GM18511 (cell line): ENCODE data around the gene HUNK.
"Not testable (repeated sequence)": the region's sequence is repeated elsewhere in the genome, so short reads cannot be mapped to it uniquely, and the experiment has no call there.

ENCODE experiments used
- ATAC-seq: cut with Tn5 transposase; IDR thresholded peaks from one replicate; pipeline ENCODE4 v1.9.1; 2021; ENCODE audit warnings: mild to moderate bottlenecking, moderate library complexity; ENCODE audit not compliant: unreplicated experiment

HUNK gene

GRCh38 chr21:31992391-31992790, 119.6 kb downstream of the HUNK start:
- ATAC-seq = no peak

- ATAC-seq = no peak
Measured at GRCh38 chr21:31993826-31994825, 121.3 kb downstream of the HUNK start.

- no peak for ATAC-seq
Measured at GRCh38 chr21:31997191-31997590, 124.4 kb downstream of the HUNK start.

GRCh38 chr21:31999810-32000468, 127.1 kb downstream of the HUNK start:
- no peak for ATAC-seq

- no peak for ATAC-seq
Measured at GRCh38 chr21:32001390-32001789, 128.6 kb downstream of the HUNK start.

GRCh38 chr21:32003411-32003810, 130.6 kb downstream of the HUNK start:
- ATAC-seq = no peak

- ATAC-seq = no peak
Measured at GRCh38 chr21:32004291-32004690, 131.5 kb downstream of the HUNK start.

GRCh38 chr21:32007456-32007855, 134.6 kb downstream of the HUNK start:
- ATAC-seq = no peak

GRCh38 chr21:32008714-32009113, 135.9 kb downstream of the HUNK start:
- ATAC-seq = no peak

- no peak for ATAC-seq
Measured at GRCh38 chr21:32009263-32009662, 136.4 kb downstream of the HUNK start.

GRCh38 chr21:32015461-32016139, 142.8 kb downstream of the HUNK start:
- ATAC-seq = no peak

- ATAC-seq = no peak
Measured at GRCh38 chr21:32018381-32018780, 145.6 kb downstream of the HUNK start.

GRCh38 chr21:32020564-32020963, 147.7 kb downstream of the HUNK start:
- ATAC-seq = no peak

GRCh38 chr21:32021319-32021994, 148.6 kb downstream of the HUNK start:
- no peak for ATAC-seq

- no peak for ATAC-seq
Measured at GRCh38 chr21:32022146-32022545, 149.3 kb downstream of the HUNK start.

GRCh38 chr21:32030146-32030652, 157.4 kb downstream of the HUNK start:
- ATAC-seq = no peak

GRCh38 chr21:32034850-32035249, 162.0 kb downstream of the HUNK start:
- ATAC-seq = no peak

- ATAC-seq = no peak
Measured at GRCh38 chr21:32035617-32036016, 162.8 kb downstream of the HUNK start.

- no peak for ATAC-seq
Measured at GRCh38 chr21:32036756-32037155, 163.9 kb downstream of the HUNK start.

GRCh38 chr21:32038751-32039150, 165.9 kb downstream of the HUNK start:
- not testable (repeated sequence) for ATAC-seq

GRCh38 chr21:32043458-32043857, 170.6 kb downstream of the HUNK start:
- no peak for ATAC-seq
